ENCODE data around the gene SASH3. TPM values are rescaled to one million over a fixed set of nuclear protein-coding genes. Genes with fewer than 3 reads are reported as not detected.

SASH3 gene
- polyA plus RNA-seq, 1 donor (not counting 4 experiments of a cell fraction or from before 2014, with no cell fraction given): 0.09 TPM

DNA sequence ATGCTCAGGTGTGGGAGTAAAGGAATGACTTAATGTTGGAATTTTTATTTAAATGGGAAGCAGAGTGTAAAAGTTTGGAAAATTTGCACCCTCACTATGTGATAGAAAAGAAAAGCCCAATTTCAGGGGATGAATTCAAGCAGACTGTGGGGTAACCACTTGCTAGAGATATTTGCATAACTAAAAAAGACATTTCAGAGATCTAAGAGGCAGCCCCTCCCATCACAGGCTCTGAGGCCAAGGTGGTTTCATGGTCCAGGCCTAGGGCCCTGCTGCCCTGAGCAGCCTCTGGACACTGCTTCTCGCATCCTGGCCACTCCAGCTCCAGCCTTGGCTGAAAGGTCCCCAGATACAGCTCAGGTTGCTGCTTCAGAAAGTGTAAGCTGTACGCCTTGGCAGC is 46.9 kb upstream of the SASH3 start:
- no peaks in the 10 kb centered on the region for H3K9me1 ChIP-seq (ENCODE audit: control insufficient read depth, extremely low read depth, insufficient read depth, low read length)
- TF ChIP-seq, protein P1, sequence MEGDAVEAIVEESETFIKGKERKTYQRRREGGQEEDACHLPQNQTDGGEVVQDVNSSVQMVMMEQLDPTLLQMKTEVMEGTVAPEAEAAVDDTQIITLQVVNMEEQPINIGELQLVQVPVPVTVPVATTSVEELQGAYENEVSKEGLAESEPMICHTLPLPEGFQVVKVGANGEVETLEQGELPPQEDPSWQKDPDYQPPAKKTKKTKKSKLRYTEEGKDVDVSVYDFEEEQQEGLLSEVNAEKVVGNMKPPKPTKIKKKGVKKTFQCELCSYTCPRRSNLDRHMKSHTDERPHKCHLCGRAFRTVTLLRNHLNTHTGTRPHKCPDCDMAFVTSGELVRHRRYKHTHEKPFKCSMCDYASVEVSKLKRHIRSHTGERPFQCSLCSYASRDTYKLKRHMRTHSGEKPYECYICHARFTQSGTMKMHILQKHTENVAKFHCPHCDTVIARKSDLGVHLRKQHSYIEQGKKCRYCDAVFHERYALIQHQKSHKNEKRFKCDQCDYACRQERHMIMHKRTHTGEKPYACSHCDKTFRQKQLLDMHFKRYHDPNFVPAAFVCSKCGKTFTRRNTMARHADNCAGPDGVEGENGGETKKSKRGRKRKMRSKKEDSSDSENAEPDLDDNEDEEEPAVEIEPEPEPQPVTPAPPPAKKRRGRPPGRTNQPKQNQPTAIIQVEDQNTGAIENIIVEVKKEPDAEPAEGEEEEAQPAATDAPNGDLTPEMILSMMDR (optimal IDR thresholded peaks at IDR 0.05 in 1 of 3, IDR thresholded peaks at IDR 0.05 in 1 of 3, conservative IDR thresholded peaks at IDR 0.05 in 1 of 3; ENCODE audit: extremely low read depth in 1 of 3, insufficient read depth in 2 of 3, low read length in 3 of 3): no peak
- TF ChIP-seq EZH2 (IDR thresholded peaks at IDR 0.05; ENCODE audit: low read length): no peak
- no peak overlapping the region for H3K4me3 ChIP-seq (ENCODE audit: control insufficient read depth in 2 of 3, extremely low read depth in 1 of 3, insufficient read depth in 2 of 3, low read depth in 1 of 3, low read length in 3 of 3)
- FAIRE-seq (no peak), DNase-seq (ENCODE audit: low read depth, low spot score) (no peak)
- dilution Hi-C loops (cut with MboI; ENCODE audit: extremely low pct_ligation_motif_present, low sequenced_read_pairs): no loop called here
- no peaks in the 10 kb centered on the region for H3K79me2 ChIP-seq (ENCODE audit: control insufficient read depth, insufficient read depth, low read length)
- no peak overlapping the region for H3K4me2 ChIP-seq (ENCODE audit: control insufficient read depth, extremely low read depth, insufficient read depth, low read depth, low read length)
- H3K9me3 ChIP-seq (ENCODE audit: control insufficient read depth, low read depth, low read length): no peaks in the 10 kb centered on the region
- no peak overlapping the region for H3K9ac ChIP-seq (ENCODE audit: control insufficient read depth, extremely low read depth, insufficient read depth, low read length)
- H3K4me1 ChIP-seq (ENCODE audit: control insufficient read depth, extremely low read depth, insufficient read depth, low read length): no peaks in the 10 kb centered on the region
- no peak overlapping the region for H3K27ac ChIP-seq (ENCODE audit: control insufficient read depth, insufficient read depth, low read length)
- H3K36me3 ChIP-seq (ENCODE audit: control insufficient read depth in 2 of 2, extremely low read depth in 1 of 2, insufficient read depth in 2 of 2, low read length in 2 of 2): no peaks in the 10 kb centered on the region
- H3K27me3 ChIP-seq (ENCODE audit: control insufficient read depth, extremely low read depth, insufficient read depth, low read length): no peaks in the 10 kb centered on the region
- no peak overlapping the region for H2AFZ ChIP-seq (ENCODE audit: control insufficient read depth, low read length)
- no peaks in the 10 kb centered on the region for H4K20me1 ChIP-seq (ENCODE audit: control insufficient read depth, extremely low read depth, insufficient read depth, low read length)

DNA sequence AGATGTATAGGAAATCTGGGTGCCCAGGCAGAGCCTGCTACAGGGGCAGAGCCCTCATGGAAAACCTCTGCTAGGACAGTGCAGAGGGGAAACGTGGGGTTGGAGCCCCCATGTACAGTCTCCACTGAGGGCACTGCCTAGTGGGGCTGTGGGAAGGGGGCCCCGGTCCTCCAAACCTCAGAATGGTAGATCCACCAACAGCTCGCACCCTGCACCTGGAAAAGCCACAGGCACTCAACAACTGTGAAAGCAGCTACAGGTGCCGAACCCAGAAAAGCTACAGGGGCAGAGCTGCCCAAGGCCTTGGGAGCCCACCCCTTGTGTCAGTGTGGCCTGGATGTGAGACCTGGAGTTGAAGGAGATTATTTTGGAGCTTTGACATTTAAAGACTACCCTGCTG is 46.4 kb upstream of the SASH3 start:
- no peak overlapping the region for H2AFZ ChIP-seq (ENCODE audit: control insufficient read depth, low read length)
- no peak overlapping the region for H3K27ac ChIP-seq (ENCODE audit: control insufficient read depth, insufficient read depth, low read length)
- H3K9me1 ChIP-seq (ENCODE audit: control insufficient read depth, extremely low read depth, insufficient read depth, low read length): no peaks in the 10 kb centered on the region
- TF ChIP-seq, protein P1 (optimal IDR thresholded peaks at IDR 0.05 in 1 of 3, IDR thresholded peaks at IDR 0.05 in 1 of 3, conservative IDR thresholded peaks at IDR 0.05 in 1 of 3; ENCODE audit: extremely low read depth in 1 of 3, insufficient read depth in 2 of 3, low read length in 3 of 3): no peak
- TF ChIP-seq EZH2 (IDR thresholded peaks at IDR 0.05; ENCODE audit: low read length): no peak
- no peaks in the 10 kb centered on the region for H3K27me3 ChIP-seq (ENCODE audit: control insufficient read depth, extremely low read depth, insufficient read depth, low read length)
- H3K9me3 ChIP-seq (ENCODE audit: control insufficient read depth, low read depth, low read length): no peaks in the 10 kb centered on the region
- H3K4me1 ChIP-seq (ENCODE audit: control insufficient read depth, extremely low read depth, insufficient read depth, low read length): peaks cover 4% of the 10 kb centered on the region
- H3K36me3 ChIP-seq (ENCODE audit: control insufficient read depth in 2 of 2, extremely low read depth in 1 of 2, insufficient read depth in 2 of 2, low read length in 2 of 2): no peaks in the 10 kb centered on the region
- no peak overlapping the region for H3K4me3 ChIP-seq (ENCODE audit: control insufficient read depth in 2 of 3, extremely low read depth in 1 of 3, insufficient read depth in 2 of 3, low read depth in 1 of 3, low read length in 3 of 3)
- dilution Hi-C loops (cut with MboI; ENCODE audit: extremely low pct_ligation_motif_present, low sequenced_read_pairs): no loop called here
- no peaks in the 10 kb centered on the region for H3K79me2 ChIP-seq (ENCODE audit: control insufficient read depth, insufficient read depth, low read length)
- H4K20me1 ChIP-seq (ENCODE audit: control insufficient read depth, extremely low read depth, insufficient read depth, low read length): no peaks in the 10 kb centered on the region
- DNase-seq (ENCODE audit: low read depth, low spot score) (no peak), FAIRE-seq (no peak)
- no peak overlapping the region for H3K4me2 ChIP-seq (ENCODE audit: control insufficient read depth, extremely low read depth, insufficient read depth, low read depth, low read length)
- H3K9ac ChIP-seq (ENCODE audit: control insufficient read depth, extremely low read depth, insufficient read depth, low read length): no peak overlapping the region
